MM.1S (cell line): ENCODE data around the gene LIPE.

Experiments
- DNase-seq: peaks from one replicate; pipeline ENCODE4 v3.0.0-alpha.2; 2015
- H2AFZ ChIP-seq: fragments of 300-600 bp; sonication (generic); 2 replicates; pipeline ENCODE4 v1.6.0; 2016; ENCODE audit warnings: antibody characterized with exemption, low read length
- H3F3A ChIP-seq: fragments of 300-600 bp; sonication (generic); 2 replicates; pipeline ENCODE4 v1.6.1; 2016; ENCODE audit warnings: mild to moderate bottlenecking, antibody characterized with exemption, low read length, moderate library complexity, mixed read lengths; ENCODE audit not compliant: insufficient read depth
- H3K27ac ChIP-seq: fragments of 300-600 bp; sonication (generic); 2 replicates; pipeline ENCODE4 v1.5.1; 2016; ENCODE audit warnings: mild to moderate bottlenecking, low read length
- H3K27me3 ChIP-seq: fragments of 300-600 bp; sonication (generic); replicated peaks from 2 replicates; pipeline ENCODE4 v1.6.0; 2016; ENCODE audit warnings: low read length; ENCODE audit not compliant: insufficient read depth
- H3K36me3 ChIP-seq: fragments of 300-600 bp; sonication (generic); replicated peaks from 2 replicates; pipeline ENCODE4 v1.6.1; 2016; ENCODE audit warnings: mild to moderate bottlenecking, low read length, mixed read lengths; ENCODE audit not compliant: insufficient read depth
- H3K4me1 ChIP-seq: fragments of 300-600 bp; sonication (generic); 2 replicates; pipeline ENCODE4 v1.6.1; 2016; ENCODE audit warnings: low read length, mixed read lengths
- H3K4me2 ChIP-seq: fragments of 300-600 bp; sonication (generic); 2 replicates; pipeline ENCODE4 v1.6.0; 2016; ENCODE audit warnings: low read depth, low read length
- H3K4me3 ChIP-seq: fragments of 300-600 bp; sonication (generic); 2 replicates; pipeline ENCODE4 v1.5.1; 2016; ENCODE audit warnings: low read length, mixed read lengths
- H3K79me2 ChIP-seq: fragments of 300-600 bp; sonication (generic); 2 replicates; pipeline ENCODE4 v1.6.1; 2016; ENCODE audit warnings: mixed run types, low read length, mixed read lengths
- H3K9ac ChIP-seq: fragments of 300-600 bp; sonication (generic); 2 replicates; pipeline ENCODE4 v1.6.1; 2016; ENCODE audit warnings: low read length, mixed read lengths
- H3K9me2 ChIP-seq: fragments of 300-600 bp; sonication (generic); replicated peaks from 2 replicates; pipeline ENCODE4 v1.6.1; 2016; ENCODE audit warnings: mild to moderate bottlenecking, low read length, mixed read lengths; ENCODE audit not compliant: insufficient read depth
- H3K9me3 ChIP-seq: fragments of 300-600 bp; sonication (generic); replicated peaks from 2 replicates; pipeline ENCODE4 v1.6.1; 2016; ENCODE audit warnings: mild to moderate bottlenecking, low read length, mixed read lengths; ENCODE audit not compliant: insufficient read depth
- H4K20me1 ChIP-seq: fragments of 300-600 bp; sonication (generic); 2 replicates; pipeline ENCODE4 v1.6.1; 2016; ENCODE audit warnings: mild to moderate bottlenecking, low read length, moderate library complexity, mixed read lengths; ENCODE audit not compliant: insufficient read depth
- CTCF ChIP-seq: fragments of 300-600 bp; sonication (generic); IDR thresholded peaks from 2 replicates; pipeline ENCODE4 v1.5.1; 2016; ENCODE audit warnings: antibody characterized with exemption, low read length, mixed read lengths
- EZH2 ChIP-seq: fragments of 300-600 bp; sonication (generic); optimal IDR thresholded peaks from 2 replicates; pipeline ENCODE3; 2017; ENCODE audit warnings: low read depth, mild to moderate bottlenecking, antibody characterized with exemption, low read length, mixed read lengths
- EZH2phosphoT487 ChIP-seq: fragments of 300-600 bp; sonication (generic); IDR thresholded peaks from 2 replicates; pipeline ENCODE4 v1.6.1; 2018; ENCODE audit warnings: antibody characterized with exemption, low read length

Gene LIPE

GRCh38 chr19:42361545-42361910 lies 65.7 kb downstream of the LIPE start:
- Histone ChIP-seq H3K36me3 (no peaks in the 10 kb centered on the region), H3K4me2 (no peak overlapping the region), H3K9me3 (no peaks in the 10 kb centered on the region), H2AFZ (no peak overlapping the region), H4K20me1 (no peaks in the 10 kb centered on the region), H3K27ac (no peak overlapping the region), H3F3A (no peaks in the 10 kb centered on the region), H3K27me3 (no peaks in the 10 kb centered on the region), H3K4me3 (no peak overlapping the region), H3K4me1 (no peaks in the 10 kb centered on the region), H3K79me2 (no peaks in the 10 kb centered on the region), H3K9me2 (no peaks in the 10 kb centered on the region), H3K9ac (no peak overlapping the region)
- DNase-seq, result no peak
- TF ChIP-seq EZH2phosphoT487 (no peak), CTCF (no peak), EZH2 (no peak)

DNA sequence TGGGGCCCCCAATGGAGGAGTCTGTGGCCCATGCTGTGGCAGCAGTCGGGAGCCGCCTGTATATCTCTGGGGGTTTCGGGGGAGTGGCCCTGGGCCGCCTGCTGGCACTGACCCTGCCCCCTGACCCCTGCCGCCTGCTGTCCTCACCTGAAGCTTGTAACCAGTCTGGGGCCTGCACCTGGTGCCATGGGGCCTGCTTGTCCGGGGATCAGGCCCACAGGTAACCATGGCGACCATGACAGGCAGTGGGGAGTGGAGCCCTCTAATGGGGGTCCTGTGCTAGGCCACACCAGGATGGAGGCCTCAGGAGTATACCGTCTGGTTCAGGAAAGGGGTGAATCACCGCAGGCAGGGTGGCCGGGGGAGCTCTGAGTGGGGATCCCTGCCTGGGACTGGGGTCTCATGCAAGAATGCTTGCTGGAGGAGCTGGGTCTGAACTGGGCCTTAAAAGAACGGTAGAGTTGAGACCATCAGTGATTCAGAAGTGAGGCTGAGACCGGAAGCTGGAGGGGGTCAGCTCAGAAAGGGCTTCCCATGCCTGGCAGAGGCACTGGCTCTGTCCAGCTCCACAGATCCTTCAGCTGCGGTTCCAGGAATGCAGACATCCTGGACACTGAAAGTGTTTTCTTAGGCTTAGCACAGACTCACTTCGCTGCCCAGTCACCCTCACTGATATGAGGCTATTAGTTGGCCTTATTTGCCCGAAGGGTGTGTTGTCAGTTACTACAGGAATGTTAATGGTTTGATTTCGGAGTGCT lies 66.2 kb downstream of the LIPE start:
- Histone ChIP-seq H3F3A (no peaks in the 10 kb centered on the region), H4K20me1 (no peaks in the 10 kb centered on the region), H3K79me2 (no peaks in the 10 kb centered on the region), H3K9me3 (no peaks in the 10 kb centered on the region), H3K4me3 (no peak overlapping the region), H3K4me2 (no peak overlapping the region), H3K9ac (no peak overlapping the region), H3K27ac (no peak overlapping the region), H3K4me1 (no peaks in the 10 kb centered on the region), H2AFZ (no peak overlapping the region), H3K27me3 (no peaks in the 10 kb centered on the region), H3K9me2 (no peaks in the 10 kb centered on the region), H3K36me3 (no peaks in the 10 kb centered on the region)
- no peak for DNase-seq
- TF ChIP-seq EZH2phosphoT487 (no peak), EZH2 (no peak), CTCF (no peak)

GRCh38 chr19:42357290-42357689 lies 69.9 kb downstream of the LIPE start:
- H3F3A ChIP-seq, result no peaks in the 10 kb centered on the region
- no peak overlapping the region for H3K4me3 ChIP-seq
- no peaks in the 10 kb centered on the region for H3K36me3 ChIP-seq

More at GRCh38 chr19:42357290-42357689, 69.9 kb downstream of the LIPE start:
- H4K20me1 ChIP-seq, result no peaks in the 10 kb centered on the region
- H3K4me2 ChIP-seq, result no peak overlapping the region
- no peaks in the 10 kb centered on the region for H3K4me1 ChIP-seq
- H3K9me2 ChIP-seq, result no peaks in the 10 kb centered on the region
- no peaks in the 10 kb centered on the region for H3K79me2 ChIP-seq
- no peaks in the 10 kb centered on the region for H3K27me3 ChIP-seq
- no peak overlapping the region for H3K9ac ChIP-seq
- no peaks in the 10 kb centered on the region for H3K9me3 ChIP-seq
- no peak overlapping the region for H2AFZ ChIP-seq
- TF ChIP-seq EZH2phosphoT487 (no peak), EZH2 (no peak), CTCF (no peak)
- no peak for DNase-seq
- no peak overlapping the region for H3K27ac ChIP-seq
